Measurements from ENCODE around the gene CHADL.

Gene CHADL

DNA sequence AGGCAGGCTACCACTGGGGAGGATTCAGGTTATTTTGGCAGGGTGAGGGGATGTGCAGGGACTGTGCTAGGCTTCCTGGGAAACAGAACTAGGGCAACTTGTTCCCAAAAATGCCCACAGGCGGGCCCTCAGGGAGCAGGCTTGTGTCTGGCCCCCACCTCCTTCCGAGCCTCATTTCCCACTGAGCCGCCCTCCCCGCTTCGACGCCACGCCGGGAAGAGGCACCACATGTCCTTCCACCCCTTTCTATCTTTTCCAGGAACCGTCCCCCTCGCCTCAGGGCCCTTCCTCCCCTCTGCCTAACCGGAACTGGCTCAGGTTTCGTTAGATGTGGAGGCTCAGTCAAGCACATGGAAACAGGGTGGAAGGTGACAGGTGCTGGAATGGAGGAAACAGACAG is 9.4 kb upstream of the CHADL start:
- no peaks in the 10 kb centered on the region for H3K36me3 ChIP-seq (ENCODE audit: control insufficient read depth, insufficient read depth, low read length)
- H3K27ac ChIP-seq, result no peak overlapping the region
- TF ChIP-seq, protein P1, sequence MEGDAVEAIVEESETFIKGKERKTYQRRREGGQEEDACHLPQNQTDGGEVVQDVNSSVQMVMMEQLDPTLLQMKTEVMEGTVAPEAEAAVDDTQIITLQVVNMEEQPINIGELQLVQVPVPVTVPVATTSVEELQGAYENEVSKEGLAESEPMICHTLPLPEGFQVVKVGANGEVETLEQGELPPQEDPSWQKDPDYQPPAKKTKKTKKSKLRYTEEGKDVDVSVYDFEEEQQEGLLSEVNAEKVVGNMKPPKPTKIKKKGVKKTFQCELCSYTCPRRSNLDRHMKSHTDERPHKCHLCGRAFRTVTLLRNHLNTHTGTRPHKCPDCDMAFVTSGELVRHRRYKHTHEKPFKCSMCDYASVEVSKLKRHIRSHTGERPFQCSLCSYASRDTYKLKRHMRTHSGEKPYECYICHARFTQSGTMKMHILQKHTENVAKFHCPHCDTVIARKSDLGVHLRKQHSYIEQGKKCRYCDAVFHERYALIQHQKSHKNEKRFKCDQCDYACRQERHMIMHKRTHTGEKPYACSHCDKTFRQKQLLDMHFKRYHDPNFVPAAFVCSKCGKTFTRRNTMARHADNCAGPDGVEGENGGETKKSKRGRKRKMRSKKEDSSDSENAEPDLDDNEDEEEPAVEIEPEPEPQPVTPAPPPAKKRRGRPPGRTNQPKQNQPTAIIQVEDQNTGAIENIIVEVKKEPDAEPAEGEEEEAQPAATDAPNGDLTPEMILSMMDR (IDR thresholded peaks at IDR 0.05), result no peak

DNA sequence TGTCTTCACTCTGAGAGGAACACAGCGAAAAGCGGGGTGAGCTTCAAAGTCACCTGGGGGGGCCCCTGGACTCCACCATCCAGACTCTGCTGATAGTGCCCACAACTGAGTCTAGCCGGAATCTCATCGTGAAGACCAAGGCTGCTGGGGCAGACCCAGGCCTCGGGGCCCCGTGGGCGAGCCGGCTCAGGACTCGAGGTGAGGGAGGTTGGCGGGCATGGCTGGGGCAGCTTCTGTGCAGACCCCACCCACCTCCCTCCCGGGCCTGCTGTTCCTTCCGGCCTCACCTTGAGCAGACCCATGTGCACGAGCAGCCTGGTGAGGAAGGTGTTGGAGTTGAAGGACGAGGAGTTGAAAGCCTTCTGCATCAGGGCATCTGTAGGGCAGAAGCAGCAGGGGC is 8.7 kb upstream of the CHADL start:
- H3K9ac ChIP-seq, result no peak overlapping the region
- H3K9me3 ChIP-seq (ENCODE audit: control insufficient read depth, low read length), result no peaks in the 10 kb centered on the region
- no peaks in the 10 kb centered on the region for H3K4me1 ChIP-seq
- no peak overlapping the region for H3K4me2 ChIP-seq (ENCODE audit: low read length)
- H3K4me3 ChIP-seq (ENCODE audit: low read depth, low read length), result no peak overlapping the region
- H3K27me3 ChIP-seq (ENCODE audit: control insufficient read depth, insufficient read depth, low read length), result no peaks in the 10 kb centered on the region
- TF ChIP-seq, protein P1 (IDR thresholded peaks at IDR 0.05), result no peak
- H2AFZ ChIP-seq, result no peak overlapping the region
- no peak overlapping the region for H3K27ac ChIP-seq
- no peaks in the 10 kb centered on the region for H3K36me3 ChIP-seq (ENCODE audit: control insufficient read depth, insufficient read depth, low read length)
- no peaks in the 10 kb centered on the region for H3K79me2 ChIP-seq

More for the DNA sequence above, 9.4 kb upstream of the CHADL start:
- no peaks in the 10 kb centered on the region for H3K9me3 ChIP-seq (ENCODE audit: control insufficient read depth, low read length)
- no peaks in the 10 kb centered on the region for H3K4me1 ChIP-seq
- H3K9ac ChIP-seq, result no peak overlapping the region
- no peaks in the 10 kb centered on the region for H3K27me3 ChIP-seq (ENCODE audit: control insufficient read depth, insufficient read depth, low read length)
- no peak overlapping the region for H3K4me2 ChIP-seq (ENCODE audit: low read length)
- no peaks in the 10 kb centered on the region for H3K79me2 ChIP-seq
- no peak overlapping the region for H3K4me3 ChIP-seq (ENCODE audit: low read depth, low read length)
- H2AFZ ChIP-seq, result no peak overlapping the region

DNA sequence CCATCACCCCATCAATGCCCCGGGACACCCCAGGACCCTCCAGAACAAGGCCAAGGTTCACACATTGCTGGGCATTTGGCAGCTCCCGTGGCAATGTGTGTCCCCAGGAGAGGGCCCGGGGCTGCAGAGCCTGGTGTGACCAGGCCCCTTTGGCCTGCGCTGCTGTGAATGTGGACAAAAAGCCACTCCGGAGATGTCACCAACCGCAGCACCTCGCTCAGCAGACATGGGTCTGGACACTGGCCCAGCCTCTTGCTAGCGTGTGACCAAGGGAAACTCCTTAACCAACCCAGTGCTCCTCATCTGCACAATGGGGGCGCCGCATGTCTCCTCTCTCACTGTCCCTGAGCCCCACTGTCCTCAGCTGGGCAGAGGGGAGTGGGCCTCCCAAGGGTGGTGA is 8.0 kb upstream of the CHADL start:
- H3K9me3 ChIP-seq (ENCODE audit: control insufficient read depth, low read length), result no peaks in the 10 kb centered on the region
- no peak overlapping the region for H3K9ac ChIP-seq
- no peaks in the 10 kb centered on the region for H3K79me2 ChIP-seq
- no peak overlapping the region for H3K4me2 ChIP-seq (ENCODE audit: low read length)
- H3K36me3 ChIP-seq (ENCODE audit: control insufficient read depth, insufficient read depth, low read length), result no peaks in the 10 kb centered on the region
- H2AFZ ChIP-seq, result no peak overlapping the region
- TF ChIP-seq, protein P1 (IDR thresholded peaks at IDR 0.05), result no peak
- H3K4me1 ChIP-seq, result no peaks in the 10 kb centered on the region
- no peak overlapping the region for H3K27ac ChIP-seq
- no peaks in the 10 kb centered on the region for H3K27me3 ChIP-seq (ENCODE audit: control insufficient read depth, insufficient read depth, low read length)
- H3K4me3 ChIP-seq (ENCODE audit: low read depth, low read length), result no peak overlapping the region

DNA sequence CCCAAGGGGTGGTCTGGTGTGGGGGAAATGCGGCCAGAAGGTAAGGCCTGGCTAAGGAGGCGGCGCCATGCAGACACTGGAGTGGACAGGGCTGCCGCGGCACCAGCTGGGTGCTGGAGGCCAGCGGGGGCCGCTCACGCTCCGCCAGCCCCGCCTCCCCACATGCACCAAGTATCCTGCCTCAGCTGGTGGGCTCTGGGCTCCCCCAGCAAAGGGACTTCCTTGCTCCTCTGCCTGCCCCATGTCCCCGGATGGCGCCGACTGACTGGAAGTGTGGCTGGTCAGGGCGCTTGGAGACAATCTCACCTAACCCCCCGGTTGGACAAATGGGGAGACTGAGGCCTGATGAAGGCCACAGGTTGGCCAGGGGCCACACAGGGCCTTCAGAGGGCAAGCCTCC is 7.6 kb upstream of the CHADL start:
- Histone ChIP-seq H3K27ac (no peak overlapping the region), H3K4me2 (ENCODE audit: low read length) (no peak overlapping the region), H3K79me2 (no peaks in the 10 kb centered on the region), H3K9ac (no peak overlapping the region), H3K9me3 (ENCODE audit: control insufficient read depth, low read length) (no peaks in the 10 kb centered on the region), H3K4me1 (no peaks in the 10 kb centered on the region), H3K36me3 (ENCODE audit: control insufficient read depth, insufficient read depth, low read length) (no peaks in the 10 kb centered on the region), H3K27me3 (ENCODE audit: control insufficient read depth, insufficient read depth, low read length) (no peaks in the 10 kb centered on the region), H2AFZ (no peak overlapping the region), H3K4me3 (ENCODE audit: low read depth, low read length) (no peak overlapping the region)
- TF ChIP-seq, protein P1 (IDR thresholded peaks at IDR 0.05), result no peak

DNA sequence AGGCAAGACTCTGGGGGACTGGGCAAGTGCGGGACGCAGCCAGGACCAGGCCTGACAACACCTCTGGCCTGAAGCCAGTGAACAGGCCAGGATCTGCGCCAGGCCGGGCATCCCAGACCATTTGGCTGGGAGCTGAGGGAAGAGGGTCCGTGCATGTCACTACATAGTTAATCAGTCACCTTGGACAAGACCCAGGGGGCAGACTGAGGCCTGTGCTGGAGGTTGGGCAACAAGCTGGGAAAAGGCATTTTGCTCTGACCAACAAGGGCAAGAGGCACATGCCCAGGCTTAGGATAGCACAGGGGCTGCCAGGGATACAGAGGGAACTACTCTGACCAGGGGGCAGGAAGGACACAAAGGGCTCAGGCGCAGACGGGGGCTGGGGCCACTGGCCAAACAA is 7.0 kb upstream of the CHADL start:
- no peaks in the 10 kb centered on the region for H3K9me3 ChIP-seq (ENCODE audit: control insufficient read depth, low read length)
- no peaks in the 10 kb centered on the region for H3K4me1 ChIP-seq
- no peak overlapping the region for H3K4me3 ChIP-seq (ENCODE audit: low read depth, low read length)
- H3K36me3 ChIP-seq (ENCODE audit: control insufficient read depth, insufficient read depth, low read length), result no peaks in the 10 kb centered on the region
- H3K9ac ChIP-seq, result no peak overlapping the region
- H3K27ac ChIP-seq, result no peak overlapping the region
- H3K27me3 ChIP-seq (ENCODE audit: control insufficient read depth, insufficient read depth, low read length), result no peaks in the 10 kb centered on the region
- no peaks in the 10 kb centered on the region for H3K79me2 ChIP-seq
- H3K4me2 ChIP-seq (ENCODE audit: low read length), result no peak overlapping the region
- H2AFZ ChIP-seq, result no peak overlapping the region
- TF ChIP-seq, protein P1 (IDR thresholded peaks at IDR 0.05), result no peak
